Measurements from ENCODE around the gene SUN1.

The SUN1 gene

DNA sequence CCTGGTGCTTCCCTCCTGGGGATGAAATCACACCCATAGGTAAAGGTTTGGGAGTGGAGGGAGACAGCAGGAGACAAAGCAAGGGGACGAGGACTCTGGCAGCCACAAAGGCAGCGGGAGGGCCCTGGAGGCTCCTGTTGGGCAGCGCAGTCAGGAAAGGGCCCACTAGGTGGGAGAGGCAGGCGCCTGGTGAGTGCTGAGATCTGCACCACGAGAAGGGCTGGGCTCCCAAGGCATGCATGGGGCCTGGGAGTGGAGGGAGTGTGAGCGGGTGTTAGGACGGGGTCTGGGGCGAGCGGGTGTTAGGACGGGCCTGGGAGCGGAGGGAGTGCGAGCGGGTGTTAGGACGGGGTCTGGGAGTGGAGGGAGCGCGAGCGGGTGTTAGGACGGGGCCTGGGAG, 57.1 kb downstream of the SUN1 start:
- DNase-seq (ENCODE audit: low read depth, low spot score): no peak

DNA sequence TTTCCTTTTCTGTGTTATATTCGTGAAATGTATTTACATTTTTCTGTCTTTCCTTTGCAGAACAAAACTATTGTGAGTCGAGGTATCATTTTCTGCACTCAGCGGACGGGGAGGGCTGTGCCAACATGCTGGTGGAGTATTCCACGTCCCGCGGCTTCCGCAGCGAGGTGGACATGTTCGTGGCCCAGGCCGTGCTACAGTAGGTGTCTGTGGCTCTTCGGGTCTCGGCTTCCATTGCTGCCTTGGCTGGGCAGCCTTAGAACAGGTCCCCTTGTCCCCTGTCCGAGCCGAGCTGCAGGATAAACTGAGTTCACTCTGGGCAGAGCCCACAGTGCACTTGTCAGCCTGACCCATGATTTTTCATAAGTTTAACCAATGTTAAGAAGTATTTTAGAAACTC, 58.6 kb downstream of the SUN1 start:
- DNase-seq (ENCODE audit: low read depth, low spot score): no peak

DNA sequence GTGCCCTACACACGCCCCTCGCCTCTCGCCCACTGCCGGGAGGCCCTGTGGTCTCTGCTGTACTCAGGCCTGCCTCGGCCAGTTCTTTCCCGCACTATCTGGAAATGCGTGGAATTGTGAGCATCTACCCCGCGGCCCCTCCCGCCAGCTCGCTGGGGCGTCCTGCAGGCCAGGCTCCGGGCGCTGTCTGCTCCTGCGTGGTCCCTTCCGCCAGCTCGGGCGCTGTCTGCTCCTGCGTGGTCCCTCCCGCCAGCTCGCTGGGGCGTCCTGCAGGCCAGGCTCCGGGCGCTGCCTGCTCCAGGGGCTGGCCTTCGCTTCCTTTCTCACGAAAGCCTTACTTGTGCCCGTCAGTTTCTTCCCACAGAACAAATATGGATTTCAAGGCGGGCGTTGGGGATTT, 59.0 kb downstream of the SUN1 start:
- DNase-seq (ENCODE audit: low read depth, low spot score): no peak

DNA sequence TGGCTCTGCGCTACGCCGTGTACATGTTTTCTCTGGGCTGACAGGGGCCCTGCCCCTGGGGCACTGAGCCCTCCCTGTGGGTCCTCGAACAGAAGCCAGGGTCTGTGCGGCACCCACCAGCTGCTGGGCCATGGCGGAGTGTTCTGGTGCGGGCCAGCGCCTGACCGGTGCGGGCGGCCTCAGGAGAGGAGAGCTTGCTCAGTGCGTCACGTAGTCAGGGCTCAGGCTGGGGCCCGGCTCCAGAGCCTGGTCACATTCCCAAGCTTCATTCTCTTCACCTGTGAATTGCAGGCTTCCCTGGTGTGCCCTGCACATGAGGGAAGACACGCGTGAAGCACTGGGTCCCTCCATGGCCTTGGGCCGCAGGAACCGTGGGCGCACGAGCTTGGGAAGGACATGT, 59.5 kb downstream of the SUN1 start:
- DNase-seq (ENCODE audit: low read depth, low spot score): no peak

DNA sequence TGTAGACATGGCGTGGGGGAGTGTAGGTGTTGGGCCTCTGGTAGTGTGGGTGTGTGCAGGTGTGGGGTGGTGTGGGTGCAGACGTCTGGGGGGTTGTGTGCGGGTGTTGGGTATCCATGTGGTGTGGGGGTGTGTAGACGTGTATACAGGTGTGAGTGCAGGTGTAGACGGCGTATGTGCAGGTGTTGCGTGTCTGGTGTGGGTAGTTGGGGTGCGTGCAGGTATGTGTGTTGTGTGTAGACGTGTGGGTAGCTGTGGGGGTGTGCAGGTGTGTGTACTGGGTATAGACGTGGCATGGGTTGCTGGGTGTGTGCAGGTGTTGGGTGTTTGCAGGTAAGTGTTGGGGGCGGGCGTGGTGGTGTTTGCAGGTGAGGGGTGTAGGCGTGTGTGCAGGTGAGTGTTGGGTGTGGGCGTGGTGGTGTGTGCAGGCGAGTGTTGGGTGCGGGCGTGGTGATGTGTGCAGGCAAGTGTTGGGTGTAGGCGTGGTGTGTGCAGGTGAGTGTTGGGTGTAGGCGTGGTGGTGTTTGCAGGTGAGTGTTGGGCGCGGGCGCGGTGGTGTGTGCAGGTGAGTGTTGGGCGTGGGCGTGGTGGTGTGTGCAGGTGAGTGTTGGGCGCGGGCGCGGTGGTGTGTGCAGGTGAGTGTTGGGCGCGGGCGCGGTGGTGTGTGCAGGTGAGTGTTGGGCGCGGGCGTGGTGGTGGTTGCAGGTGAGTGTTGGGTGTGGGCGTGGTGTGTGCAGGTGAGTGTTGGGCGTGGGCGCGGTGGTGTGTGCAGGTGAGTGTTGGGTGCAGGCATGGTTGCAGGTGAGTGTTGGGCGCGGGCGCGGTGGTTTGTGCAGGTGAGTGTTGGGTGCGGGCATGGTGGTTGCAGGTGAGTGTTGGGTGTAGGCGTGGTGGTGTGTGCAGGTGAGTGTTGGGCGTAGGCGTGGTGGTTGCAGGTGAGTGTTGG, 60.6 kb downstream of the SUN1 start:
- no peak for DNase-seq (ENCODE audit: low read depth, low spot score)

DNA sequence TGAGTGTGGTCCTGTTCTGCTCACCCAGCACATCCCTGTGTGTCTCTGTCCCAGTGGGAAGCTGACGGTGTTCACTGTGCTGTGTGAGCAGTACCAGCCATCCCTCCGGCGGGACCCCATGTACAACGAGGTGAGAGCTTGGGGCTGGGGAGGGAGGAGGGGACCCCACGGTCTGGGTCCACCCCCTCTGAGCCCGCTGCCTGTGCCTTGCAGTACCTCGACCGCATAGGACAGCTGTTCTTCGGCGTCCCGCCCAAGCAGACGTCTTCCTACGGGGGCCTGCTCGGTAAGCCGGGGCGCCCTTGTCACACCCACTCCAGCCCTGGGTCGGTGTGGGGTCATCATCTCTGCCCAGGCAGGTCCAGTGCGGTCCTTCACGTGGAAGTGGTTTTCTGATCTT, 61.4 kb downstream of the SUN1 start:
- DNase-seq (ENCODE audit: low read depth, low spot score): no peak

DNA sequence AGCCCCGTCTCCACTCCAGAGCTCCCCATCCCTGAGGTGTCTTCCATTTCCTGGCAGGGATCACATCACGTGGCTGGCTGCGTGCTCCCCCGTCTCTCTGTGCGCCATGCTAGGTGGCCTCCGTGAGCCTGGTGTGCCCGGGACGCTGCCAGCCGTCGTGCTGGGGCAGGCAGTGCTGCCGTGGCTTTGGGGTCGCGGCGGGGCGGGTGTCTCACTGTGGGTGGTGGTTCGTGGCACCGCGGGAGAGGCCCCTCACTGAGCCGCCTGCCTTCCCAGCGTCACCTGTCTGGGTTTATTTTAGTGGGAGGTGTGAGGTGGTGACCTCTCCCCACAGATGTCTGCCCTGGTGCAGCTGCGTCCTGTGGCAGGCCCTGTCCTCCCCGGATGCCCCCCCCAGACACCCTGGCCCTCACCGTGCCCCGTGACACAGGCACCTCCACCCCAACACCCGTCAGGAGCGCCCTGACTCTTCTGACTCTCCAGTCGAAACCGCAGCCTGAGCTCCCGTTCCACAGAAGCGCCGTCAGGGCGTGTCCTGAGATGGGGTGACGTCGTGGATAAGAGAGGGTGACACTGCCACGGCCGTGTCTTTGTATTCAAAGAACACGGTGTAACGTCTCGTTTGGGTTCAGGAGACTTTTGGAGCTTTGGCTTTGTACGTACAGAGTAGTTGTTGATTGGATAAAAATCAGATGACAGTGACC, 62.0 kb downstream of the SUN1 start:
- no peak for DNase-seq (ENCODE audit: low read depth, low spot score)

DNA sequence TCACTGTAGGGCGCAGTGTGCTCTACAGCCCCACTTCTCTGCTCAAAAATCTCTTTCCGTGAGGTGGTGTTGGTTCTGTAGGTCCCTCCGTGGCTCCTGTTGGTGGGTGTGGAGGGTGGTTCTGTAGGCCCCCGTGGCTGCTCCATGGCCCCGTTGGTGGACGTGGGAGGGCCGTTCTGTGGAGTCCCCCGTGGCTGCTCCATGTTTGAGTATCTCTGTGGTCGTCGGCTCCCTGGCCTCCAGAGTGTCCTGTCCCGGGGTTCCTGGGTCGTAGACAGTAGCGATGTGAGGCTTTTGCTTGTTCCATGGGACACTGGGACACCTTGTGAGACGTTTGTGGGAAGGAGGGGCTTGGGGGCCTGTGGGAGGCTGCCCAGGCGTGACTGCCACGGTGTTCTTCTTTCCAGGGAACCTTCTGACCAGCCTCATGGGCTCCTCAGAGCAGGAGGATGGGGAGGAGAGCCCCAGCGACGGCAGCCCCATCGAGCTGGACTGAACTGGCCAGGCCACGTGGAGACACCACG, 62.7 kb downstream of the SUN1 start:
- no peak for DNase-seq (ENCODE audit: low read depth, low spot score)

DNA sequence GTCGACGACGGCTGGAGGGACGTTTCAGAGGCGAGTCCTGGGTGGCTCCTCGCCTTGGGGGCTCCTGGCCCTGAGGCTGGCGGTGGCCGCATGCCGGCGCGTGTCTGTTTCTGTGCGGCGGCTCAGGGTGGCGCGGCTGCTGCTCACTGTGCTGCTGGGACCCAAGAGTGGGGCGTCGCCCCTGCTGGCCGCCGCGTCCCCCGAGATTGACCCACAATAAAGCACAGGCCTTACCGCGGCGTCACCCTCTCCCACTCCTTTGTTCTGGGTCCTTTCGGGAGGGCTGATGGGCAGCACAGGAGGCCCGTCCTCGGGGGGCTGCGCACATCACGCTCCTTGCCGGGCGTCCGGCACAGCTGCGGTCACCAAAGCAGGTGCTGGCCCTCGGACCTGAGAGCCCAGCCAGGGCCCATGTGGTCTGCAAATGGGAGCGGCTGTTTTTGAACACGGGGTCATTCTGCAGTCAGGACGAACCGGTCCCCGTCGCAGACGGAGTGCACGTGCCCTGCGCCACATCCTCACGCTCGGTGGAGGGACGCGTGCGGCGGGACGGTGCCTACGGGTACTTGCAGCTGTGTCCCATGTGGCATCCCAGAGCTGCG, 63.3 kb downstream of the SUN1 start:
- DNase-seq (ENCODE audit: low read depth, low spot score): no peak

DNA sequence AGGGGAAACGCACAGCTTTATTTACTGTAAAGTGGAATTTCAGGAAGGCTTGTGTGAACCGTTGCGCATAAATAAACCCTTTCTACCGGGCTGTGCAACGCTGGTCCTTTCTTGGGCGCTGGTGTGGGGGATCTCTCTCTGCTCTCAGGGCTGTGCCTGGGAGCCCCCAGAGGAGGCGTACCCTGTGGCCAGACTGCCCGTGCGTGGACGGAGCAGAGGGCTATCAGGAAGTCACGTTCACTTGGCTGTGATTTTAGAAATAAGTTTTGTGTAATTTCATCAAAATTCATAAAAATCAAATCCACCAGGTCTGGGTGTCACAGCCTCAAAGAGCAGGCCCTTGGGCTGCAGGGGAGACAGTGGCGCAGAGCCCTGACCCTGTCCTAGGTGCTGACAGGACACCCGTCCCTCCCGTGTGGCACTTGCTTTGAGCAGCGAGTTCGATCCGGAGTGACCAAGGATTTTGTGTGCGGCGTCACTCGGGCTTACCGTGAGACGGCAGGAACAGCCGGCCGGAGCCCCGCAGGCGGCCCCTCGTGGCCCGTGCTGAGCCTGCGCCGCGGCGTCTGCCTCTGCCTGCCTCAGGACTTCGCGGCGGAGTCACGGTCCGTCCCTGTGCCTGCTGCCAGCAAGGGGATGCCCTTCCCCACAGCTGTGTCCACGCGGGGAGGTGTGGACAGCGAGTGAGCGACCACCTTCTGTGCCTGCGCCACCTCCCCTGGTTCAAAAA, 64.2 kb downstream of the SUN1 start:
- no peak for DNase-seq (ENCODE audit: low read depth, low spot score)

DNA sequence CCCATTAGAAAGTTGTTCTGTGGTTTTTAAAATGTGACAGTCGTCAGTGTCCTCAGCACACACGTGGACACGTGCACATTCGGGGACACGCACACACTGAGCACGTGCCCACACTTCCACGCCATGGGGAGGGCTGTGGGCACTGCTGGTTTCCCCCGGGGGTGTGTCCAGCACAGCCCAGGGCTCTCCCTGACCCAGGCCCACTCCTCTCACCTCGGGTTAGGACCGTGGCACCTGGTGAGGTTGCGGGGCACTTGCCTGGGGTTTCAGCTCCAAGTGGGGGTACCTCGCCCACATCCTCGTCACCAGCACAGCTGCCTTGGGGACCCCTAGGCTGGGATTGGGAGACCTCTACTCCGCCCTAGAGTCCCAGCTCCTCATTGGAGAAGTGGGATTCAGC, 64.8 kb downstream of the SUN1 start:
- DNase-seq (ENCODE audit: low read depth, low spot score): no peak

DNA sequence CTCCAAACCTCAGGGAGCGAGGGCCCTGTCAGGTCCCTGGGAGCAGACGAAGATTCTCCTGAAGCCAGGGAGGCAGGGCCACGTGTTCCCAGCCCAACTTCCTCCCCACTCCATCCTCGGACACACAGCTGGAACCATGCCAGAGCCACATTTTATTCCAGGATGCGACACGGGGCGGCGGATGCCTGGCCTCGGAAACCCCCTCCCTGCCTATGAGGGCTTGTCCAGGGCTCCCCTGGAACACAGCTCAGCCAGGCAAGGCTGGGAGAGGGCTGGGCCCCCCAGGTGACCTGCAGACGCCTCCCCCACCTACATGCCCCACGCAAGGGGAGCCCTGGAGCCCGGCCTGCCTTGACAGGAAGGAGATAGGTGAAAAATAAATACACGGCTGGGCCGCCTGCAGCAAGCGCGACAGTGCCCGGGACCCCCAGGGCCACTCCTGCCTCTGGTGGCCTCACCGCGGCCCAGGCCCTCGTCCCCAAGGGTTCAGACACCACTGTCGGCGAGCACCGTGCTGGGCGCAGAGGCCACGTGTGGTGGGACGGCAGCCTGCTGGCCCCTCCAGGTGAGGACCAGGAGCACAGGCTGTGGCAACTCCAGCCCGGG, 65.6 kb downstream of the SUN1 start:
- DNase-seq (ENCODE audit: low read depth, low spot score): no peak

DNA sequence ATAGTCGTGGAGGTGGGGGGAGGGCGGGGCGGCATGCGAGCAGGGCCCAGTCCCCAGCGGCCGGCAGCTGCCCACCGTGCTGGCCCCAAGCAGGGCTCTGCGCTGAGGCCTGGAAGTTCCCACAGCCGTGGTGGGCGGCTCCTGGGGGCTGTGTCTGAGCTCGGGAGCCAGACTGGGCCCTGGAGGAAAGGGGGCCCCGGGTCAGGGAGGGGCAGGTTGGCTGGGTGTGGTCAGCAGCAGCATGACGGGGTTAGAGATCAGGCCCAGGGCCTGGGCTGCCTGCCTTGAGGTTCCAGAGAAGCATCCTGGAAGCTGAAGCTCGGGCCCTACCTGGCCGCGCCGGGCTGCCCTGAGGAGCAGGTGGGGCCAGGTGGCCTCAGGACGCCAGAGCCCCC, 66.2 kb downstream of the SUN1 start:
- no peak for DNase-seq (ENCODE audit: low read depth, low spot score)

DNA sequence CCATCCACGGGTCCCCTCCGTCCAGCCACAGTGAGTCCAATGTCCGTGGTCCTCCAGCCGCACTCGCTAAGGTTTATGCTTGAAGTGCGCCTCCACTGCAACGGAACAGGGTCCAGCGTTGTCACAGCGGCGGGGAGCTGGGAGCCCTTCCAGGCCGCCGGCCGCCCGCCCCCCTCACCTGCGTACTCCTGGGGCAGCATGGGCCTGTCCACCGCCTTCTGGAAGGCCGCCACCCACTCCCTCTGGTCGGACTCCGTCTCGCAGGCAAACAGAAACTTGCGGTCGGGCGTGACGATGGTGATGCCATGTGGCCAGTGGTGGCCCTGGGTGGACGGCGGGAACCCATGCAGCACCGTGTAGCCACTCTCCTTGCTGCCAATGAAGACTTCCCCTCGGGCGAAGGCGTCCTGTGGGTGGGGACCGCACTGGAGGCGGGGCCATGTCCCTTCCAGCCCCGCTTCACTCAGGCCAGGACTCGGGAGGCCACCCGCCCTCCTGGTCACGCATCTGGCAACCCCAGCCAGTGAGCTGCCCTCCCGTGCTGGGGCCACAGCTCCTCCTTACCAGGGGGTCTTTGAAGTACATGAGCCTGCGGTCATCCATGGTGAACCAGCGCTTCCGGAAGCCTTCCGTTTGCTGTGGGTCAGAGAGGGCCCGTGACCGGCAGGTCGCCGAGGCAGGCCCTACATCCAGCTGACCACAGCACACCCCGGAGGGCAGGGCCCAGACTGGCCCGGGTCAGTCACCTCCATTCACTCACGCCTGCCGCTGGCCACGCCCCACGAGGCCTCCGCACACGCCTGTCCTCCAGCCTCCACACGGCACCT, 66.8 kb downstream of the SUN1 start:
- DNase-seq (ENCODE audit: low read depth, low spot score): no peak

DNA sequence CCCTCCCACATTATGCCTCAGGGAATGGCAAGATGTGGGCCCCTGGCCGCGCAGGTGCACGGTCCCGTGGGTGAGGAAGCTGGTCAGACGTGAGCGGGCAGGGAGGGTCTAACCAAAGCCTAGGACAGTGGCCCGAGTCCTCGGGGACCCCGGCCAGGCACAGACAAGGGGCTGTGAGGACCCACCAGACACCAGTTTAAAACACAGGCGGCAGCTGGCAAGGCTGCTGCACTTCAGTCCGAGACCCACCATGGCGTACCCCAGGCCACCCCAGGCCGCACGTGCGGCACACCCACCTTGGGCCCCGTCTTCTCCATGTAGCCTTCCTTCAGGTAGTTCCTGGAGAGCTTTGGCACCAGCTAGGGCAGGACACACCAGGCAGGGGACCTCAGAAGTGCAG, 67.5 kb downstream of the SUN1 start:
- DNase-seq (ENCODE audit: low read depth, low spot score): no peak

DNA sequence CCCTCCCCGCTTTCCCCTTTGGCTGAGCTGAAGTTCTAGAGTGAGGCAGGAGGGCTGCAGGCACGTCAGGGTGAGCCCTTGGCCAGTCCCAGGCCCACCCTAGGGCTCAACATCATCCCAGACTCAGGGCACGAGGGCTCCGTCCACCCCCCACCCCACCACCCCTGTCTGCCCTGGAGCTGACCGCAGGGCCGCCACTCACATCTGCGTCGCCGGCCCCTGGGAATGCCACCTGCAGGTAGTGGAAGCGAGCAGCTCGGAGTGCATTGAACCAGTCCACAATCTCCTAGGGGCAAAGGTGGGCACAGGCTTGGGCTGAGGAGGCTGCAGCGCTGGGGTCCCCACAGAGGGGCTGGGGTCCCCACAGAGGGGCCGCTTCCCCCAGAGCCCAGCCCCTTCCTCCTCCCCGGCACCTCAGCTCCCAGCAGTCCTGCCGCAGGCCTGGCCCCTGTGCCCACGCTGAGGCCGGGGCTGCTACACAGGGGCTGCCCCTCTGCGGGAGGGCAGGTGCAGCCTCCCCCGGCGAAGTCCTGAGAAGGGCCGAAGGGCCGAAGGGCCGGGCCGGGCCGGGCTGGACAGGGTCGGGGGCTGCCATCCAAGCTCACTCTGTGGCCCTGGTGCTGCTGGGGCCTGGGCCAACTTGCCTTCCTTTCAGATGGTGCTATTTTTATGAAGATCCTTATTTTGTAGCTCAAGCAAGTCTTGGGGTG, 68.2 kb downstream of the SUN1 start:
- DNase-seq (ENCODE audit: low read depth, low spot score): no peak

DNA sequence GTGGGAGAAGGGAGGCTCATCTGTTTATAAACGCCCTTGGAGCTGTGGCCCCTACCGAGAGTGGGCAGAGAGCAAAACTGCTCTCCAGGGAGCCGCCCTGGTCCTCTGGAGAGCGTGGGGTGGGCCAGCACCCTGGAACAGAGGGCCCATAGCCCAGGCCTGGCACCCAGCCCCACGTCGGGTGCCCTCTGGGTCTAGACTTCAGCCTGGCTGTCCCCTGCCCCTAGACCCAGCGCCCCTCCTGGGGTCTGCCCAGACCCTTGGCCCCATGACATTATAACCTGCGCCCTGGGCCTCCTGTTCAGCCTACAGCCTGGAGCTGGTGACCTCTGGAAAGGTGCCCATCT, 68.7 kb downstream of the SUN1 start:
- no peak for DNase-seq (ENCODE audit: low read depth, low spot score)

DNA sequence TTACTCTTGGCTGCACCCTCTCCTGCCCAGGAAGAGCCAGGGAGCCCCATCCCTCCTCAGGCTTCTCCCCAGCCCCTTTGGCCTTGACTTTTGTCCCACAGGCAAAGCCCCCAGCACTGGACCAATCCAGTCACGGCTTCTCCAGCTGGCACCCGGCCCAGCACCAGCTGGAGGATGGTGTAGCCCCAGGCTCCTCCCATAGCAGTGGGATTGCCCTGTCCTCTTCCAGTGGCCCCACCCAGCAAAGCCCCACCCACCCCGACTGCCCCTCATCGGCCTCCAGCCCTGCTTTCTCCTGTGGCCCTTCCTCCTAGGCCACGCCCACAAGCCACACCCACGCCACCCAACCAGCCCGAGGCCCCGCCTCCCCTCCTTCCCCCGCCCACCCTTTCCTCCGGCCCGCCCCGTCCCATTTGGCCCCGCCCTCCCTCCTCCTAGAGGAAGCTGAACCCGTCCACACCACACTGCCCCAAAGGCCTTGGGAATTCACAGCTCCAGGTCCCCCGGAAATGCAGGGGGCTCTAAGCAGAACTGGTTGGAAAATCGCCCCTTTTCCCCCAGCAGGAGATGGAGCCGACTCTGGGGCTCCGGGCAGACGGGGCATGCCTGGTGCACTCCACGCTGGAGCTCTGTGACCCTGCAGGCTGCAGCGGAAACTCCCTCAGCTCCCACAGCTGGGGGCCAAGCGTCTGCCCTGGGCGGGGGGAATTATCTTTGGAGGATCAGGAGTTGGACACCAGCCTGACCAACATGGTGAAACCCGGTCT, 69.3 kb downstream of the SUN1 start:
- no peak for DNase-seq (ENCODE audit: low read depth, low spot score)

DNA sequence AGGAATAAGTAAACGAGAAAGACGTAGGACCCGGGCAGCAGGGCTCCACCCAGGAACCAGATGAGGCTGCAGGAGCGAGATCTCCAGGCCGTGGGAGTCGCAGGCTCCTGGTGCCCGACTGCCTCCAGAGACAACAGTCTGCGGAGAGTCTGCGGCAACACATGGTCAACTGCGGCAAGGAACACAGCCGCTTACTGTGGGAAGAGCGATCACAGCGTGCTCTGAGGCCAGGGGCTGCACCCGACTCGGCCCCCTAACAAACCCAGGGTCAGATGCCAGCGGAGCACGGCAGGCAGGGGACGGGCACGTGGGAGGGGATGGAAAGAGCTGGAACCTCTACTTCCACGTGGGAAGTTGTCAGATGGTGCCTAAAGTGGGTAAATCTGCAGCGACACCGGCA, 70.7 kb downstream of the SUN1 start:
- no peak for DNase-seq (ENCODE audit: low read depth, low spot score)

Data from activated naive CD8-positive, alpha-beta T cell treated with anti-CD3 and anti-CD28 coated beads, Interleukin-2, amount 50 U/mL, for 16 hours (primary cell).